Endothelial cell of umbilical vein (primary cell): Measurements from ENCODE around the gene TAF3. TPM values are rescaled to one million over a fixed set of nuclear protein-coding genes. Genes with fewer than 3 reads are reported as not detected.

Experiments used
- BruUV-seq: library from RNA; stranded (reverse); fragments of 400-500 nt; replicated peaks from 2 replicates; lab custom pipeline; 2021; lab: Mats Ljungman, UMichigan
- CTCF ChIA-PET: fragments of 300-600, 350-600 bp; sonication (Branson Sonifier 250); formaldehyde crosslinking; loops from one replicate; lab custom pipeline; 2021; ENCODE audit warnings: antibody characterized with exemption, inconsistent platforms; lab: Charles Lee
- POLR2A ChIA-PET: fragments of 300-600, 350-600 bp; sonication (Branson Sonifier 250); formaldehyde crosslinking; loops from one replicate; lab custom pipeline; 2021; ENCODE audit warnings: antibody characterized with exemption, inconsistent platforms; lab: Charles Lee
- DNase-seq: peaks from one replicate; pipeline ENCODE4 v3.0.0-alpha.2; 2011; ENCODE audit warnings: low read depth, low spot score
- FAIRE-seq: peaks from 2 replicates; lab custom pipeline; 2011; peaks lifted over from hg19 to GRCh38; lab: Jason Lieb, UNC
- H2AFZ ChIP-seq: 2 replicates; pipeline ENCODE4 v1.6.0; 2012; ENCODE audit warnings: low read depth, low read length, control low read depth, inconsistent platforms
- H3K27ac ChIP-seq: 2 replicates; pipeline ENCODE4 v1.5.1; 2011; ENCODE audit warnings: low read depth, mild to moderate bottlenecking, control low read depth, low read length, moderate library complexity; ENCODE audit not compliant: insufficient read depth
- H3K27me3 ChIP-seq, 2 experiments: 2 replicates each; pipeline versions ENCODE4 v1.6.0 to v1.6.1; 2011; ENCODE audit warnings: low read length in 2 of 2, mixed read lengths in 1 of 2; ENCODE audit not compliant: control insufficient read depth in 2 of 2, insufficient read depth in 2 of 2
- H3K36me3 ChIP-seq, 2 experiments: 2 replicates in 1 of 2; 3 replicates in 1 of 2; pipeline ENCODE4 v1.5.1; 2011; ENCODE audit warnings: low read length in 2 of 2, mild to moderate bottlenecking in 1 of 2, moderate library complexity in 1 of 2; ENCODE audit not compliant: control insufficient read depth in 2 of 2, insufficient read depth in 2 of 2; ENCODE audit errors: extremely low read depth in 1 of 2
- H3K4me1 ChIP-seq: 3 replicates; pipeline ENCODE4 v1.5.1; 2011; ENCODE audit warnings: mild to moderate bottlenecking, low read length; ENCODE audit not compliant: control insufficient read depth, insufficient read depth; ENCODE audit errors: extremely low read depth
- H3K4me2 ChIP-seq: 2 replicates; pipeline ENCODE4 v1.6.1; 2011; ENCODE audit warnings: low read length, control low read depth, mixed read lengths; ENCODE audit not compliant: insufficient read depth
- H3K4me3 ChIP-seq, 3 experiments: fragments of 200-600 bp in 1 of 3; sonication (generic), shearing (Covaris generic) in 1 of 3; replicated peaks in 1 of 3; 2 replicates each; pipeline ENCODE4 v1.5.1; 2011 to 2016; ENCODE audit warnings: control low read depth in 3 of 3, low read length in 3 of 3, mild to moderate bottlenecking in 2 of 3, inconsistent platforms in 1 of 3, low read depth in 1 of 3, moderate library complexity in 1 of 3; ENCODE audit not compliant: insufficient read depth in 1 of 3
- H3K79me2 ChIP-seq: 2 replicates; pipeline ENCODE4 v1.6.0; 2012; ENCODE audit warnings: low read length, inconsistent platforms; ENCODE audit not compliant: control insufficient read depth, insufficient read depth
- H3K9ac ChIP-seq: replicated peaks from 2 replicates; pipeline ENCODE3; 2011; ENCODE audit warnings: low read length, control low read depth; ENCODE audit not compliant: insufficient read depth; ENCODE audit errors: extremely low read depth
- H3K9me1 ChIP-seq: replicated peaks from 3 replicates; pipeline ENCODE4 v1.6.0; 2011; ENCODE audit warnings: mild to moderate bottlenecking, low read length; ENCODE audit not compliant: control insufficient read depth, insufficient read depth; ENCODE audit errors: extremely low read depth
- H3K9me3 ChIP-seq: replicated peaks from 2 replicates; pipeline ENCODE4 v1.5.1; 2012; ENCODE audit warnings: low read length, inconsistent platforms; ENCODE audit not compliant: control insufficient read depth, insufficient read depth
- H4K20me1 ChIP-seq: replicated peaks from 2 replicates; pipeline ENCODE3; 2011; ENCODE audit warnings: mild to moderate bottlenecking, low read length; ENCODE audit not compliant: control insufficient read depth, insufficient read depth; ENCODE audit errors: extremely low read depth
- CTCF ChIP-seq, 2 donors: IDR thresholded peaks; 1 replicate in 1 of 2; 2 replicates in 1 of 2; pipeline ENCODE4 v1.5.1; 2011; ENCODE audit warnings: low read length in 2 of 2, mild to moderate bottlenecking in 2 of 2, moderate library complexity in 2 of 2, control low read depth in 1 of 2, inconsistent platforms in 1 of 2, low read depth in 1 of 2; ENCODE audit not compliant: insufficient read depth in 1 of 2; ENCODE audit errors: extremely low read depth in 1 of 2
- EZH2 ChIP-seq: IDR thresholded peaks from 2 replicates; pipeline ENCODE4 v1.6.1; 2012; ENCODE audit warnings: borderline replicate concordance, low read depth, mild to moderate bottlenecking, moderate library complexity, low read length, inconsistent platforms; ENCODE audit not compliant: severe bottlenecking
- FOS ChIP-seq: IDR thresholded peaks from 2 replicates; pipeline ENCODE4 v1.6.1; 2011; ENCODE audit warnings: mild to moderate bottlenecking, low read length, moderate library complexity, borderline replicate concordance; ENCODE audit not compliant: insufficient read depth
- GATA2 ChIP-seq: IDR thresholded peaks from 2 replicates; pipeline ENCODE4 v1.7.0; 2011; ENCODE audit warnings: low read depth, mild to moderate bottlenecking, moderate library complexity, mixed read lengths, low read length; ENCODE audit not compliant: insufficient read length, insufficient read depth
- JUN ChIP-seq: IDR thresholded peaks from 2 replicates; pipeline ENCODE4 v1.6.1; 2011; ENCODE audit warnings: borderline replicate concordance, low read depth; ENCODE audit not compliant: insufficient read length, insufficient read depth
- MAX ChIP-seq: IDR thresholded peaks from 2 replicates; pipeline ENCODE4 v1.6.1; 2011; ENCODE audit not compliant: insufficient read depth, insufficient read length
- MYC ChIP-seq: IDR thresholded peaks from one replicate; pipeline ENCODE4 v1.6.1; 2011; ENCODE audit warnings: mild to moderate bottlenecking, low read depth, low read length
- POLR2A ChIP-seq: IDR thresholded peaks from 2 replicates; pipeline ENCODE4 v1.6.1; 2012; ENCODE audit warnings: low read depth, mild to moderate bottlenecking, control low read depth, low read length
- POLR2AphosphoS5 ChIP-seq: IDR thresholded peaks from 2 replicates; pipeline ENCODE4 v1.6.1; 2012; ENCODE audit warnings: low read depth, mild to moderate bottlenecking, control low read depth, low read length, moderate library complexity; ENCODE audit not compliant: insufficient read depth
- dilution Hi-C: fragments of 300-500 bp; cut with MboI; formaldehyde crosslinking; loops from one replicate; pipeline ENCODE4 v1.15.0; 2019; ENCODE audit warnings: low sequenced_read_pairs; ENCODE audit not compliant: extremely low pct_ligation_motif_present
- intact Hi-C: fragments of 100-400 bp; cut with micrococcal nuclease; formaldehyde crosslinking; loops from one replicate; pipeline ENCODE4 v1.10.0; 2022
- polyA plus RNA-seq, 4 experiments: library from polyadenylated mRNA; depleted of rRNA in 3 of 4; stranded (reverse) in 3 of 4; unstranded in 1 of 4; fragments of >200 nt; gene quantifications; 2 replicates each; pipeline versions ENCODE4 v1.2.1 to v1.2.3, GENCODE V29; 2011 to 2012; ENCODE audit warnings: missing spikeins in 1 of 4
- total RNA-seq: library from RNA; stranded (reverse); gene quantifications from 2 replicates; pipeline ENCODE4 v1.2.3, GENCODE V29; 2021

TAF3 gene
- total and polyA plus RNA-seq, 2 donors (not counting 3 experiments of a cell fraction or from before 2014, with no cell fraction given), result 2.4 to 10.5 TPM

- no peaks in the 10 kb centered on the region for H3K9me1 ChIP-seq
- ChIA-PET POLR2A (no interaction called here), CTCF (no interaction called here)
- H2AFZ ChIP-seq, result no peak overlapping the region
- H3K27me3 ChIP-seq, result no peaks in the 10 kb centered on the region
- intact Hi-C loops, result no loop called here
- no peak overlapping the region for H3K9ac ChIP-seq
- H3K27ac ChIP-seq, result no peak overlapping the region
- BruUV-seq, result no TSS peak
- no peaks in the 10 kb centered on the region for H4K20me1 ChIP-seq
- FAIRE-seq, result no peak
- no peaks in the 10 kb centered on the region for H3K79me2 ChIP-seq
- no peak overlapping the region for H3K4me2 ChIP-seq
- no peaks in the 10 kb centered on the region for H3K36me3 ChIP-seq
- H3K4me3 ChIP-seq, result no peak overlapping the region
- dilution Hi-C loops, result no loop called here
- H3K9me3 ChIP-seq, result no peaks in the 10 kb centered on the region
- TF ChIP-seq CTCF (IDR thresholded peaks at IDR 0.05; ENCODE audit: extremely low read depth in 1 of 2, insufficient read depth in 1 of 2, low read depth in 1 of 2, low read length in 2 of 2) (no peak), JUN (no peak), FOS (no peak), EZH2 (no peak), POLR2A (no peak), POLR2AphosphoS5 (no peak), MAX (no peak), GATA2 (no peak), MYC (no peak)
- peaks cover 11% of the 10 kb centered on the region for H3K4me1 ChIP-seq
- DNase-seq, result no peak
Observed at GRCh38 chr10:7937315-7937945, 119.1 kb downstream of the TAF3 start.
